ENCODE data around the gene RMND5A.
"Not testable (repeated sequence)": the region's sequence is repeated elsewhere in the genome, so short reads cannot be mapped to it uniquely, and the experiment has no call there.

RMND5A gene

GRCh38 chr2:86719637-86720539, at the start of gene RMND5A:
TSS of gene RMND5A (plus strand) at chr2:86720291. CDS start at chr2:86720668, 377 bp downstream.
- DNase-seq = peak in 1 of 2 experiments; percentile 96

GRCh38 chr2:86671337-86671981, 48.6 kb upstream of the RMND5A start:
- peak in 1 of 2 experiments; percentile 6 for DNase-seq

- no peak for DNase-seq
Observed at GRCh38 chr2:86672027-86672545, 48.0 kb upstream of the RMND5A start.

- DNase-seq = no peak
Observed at GRCh38 chr2:86673011-86673410, 47.1 kb upstream of the RMND5A start.

- DNase-seq = no peak
Observed at GRCh38 chr2:86673986-86674670, 46.0 kb upstream of the RMND5A start.

GRCh38 chr2:86675104-86675503, 45.0 kb upstream of the RMND5A start:
- no peak for DNase-seq

- peak; percentile 54 to 66 for DNase-seq
Observed at GRCh38 chr2:86675511-86676015, 44.5 kb upstream of the RMND5A start.

GRCh38 chr2:86677816-86678215, 42.3 kb upstream of the RMND5A start:
- peak in 1 of 2 experiments; percentile 24 for DNase-seq

GRCh38 chr2:86679036-86679435, 41.1 kb upstream of the RMND5A start:
- no peak for DNase-seq

- no peak for DNase-seq
Observed at GRCh38 chr2:86685351-86685750, 34.7 kb upstream of the RMND5A start.

GRCh38 chr2:86686460-86686859, 33.6 kb upstream of the RMND5A start:
- no peak for DNase-seq

GRCh38 chr2:86686905-86687304, 33.2 kb upstream of the RMND5A start:
- no peak for DNase-seq

GRCh38 chr2:86695053-86695691, 24.9 kb upstream of the RMND5A start:
- DNase-seq = no peak

- DNase-seq = no peak
Observed at GRCh38 chr2:86697551-86698104, 22.5 kb upstream of the RMND5A start.

- DNase-seq = no peak
Observed at GRCh38 chr2:86700690-86701089, 19.4 kb upstream of the RMND5A start.

- DNase-seq = no peak
Observed at GRCh38 chr2:86703704-86704361, 16.3 kb upstream of the RMND5A start.

- no peak for DNase-seq
Observed at GRCh38 chr2:86704459-86704971, 15.6 kb upstream of the RMND5A start.

GRCh38 chr2:86706220-86706619, 13.9 kb upstream of the RMND5A start:
- DNase-seq = no peak

GRCh38 chr2:86706935-86707334, 13.2 kb upstream of the RMND5A start:
- DNase-seq = no peak

- DNase-seq = not testable (repeated sequence)
Observed at GRCh38 chr2:86708126-86708525, 12.0 kb upstream of the RMND5A start.

- not testable (repeated sequence) for DNase-seq
Observed at GRCh38 chr2:86714579-86715173, 5.4 kb upstream of the RMND5A start.
